GM10266 (cell line): ENCODE results near the gene AGMAT.
A peak's percentile ranks its signal among the peaks of the same experiment; 100 is the strongest.
"Not testable (repeated sequence)": the region's sequence is repeated elsewhere in the genome, so short reads cannot be mapped to it uniquely, and the experiment has no call there.

Experiments
- DNase-seq: peaks from one replicate; pipeline ENCODE4 v3.0.0; 2012; ENCODE audit errors: extremely low spot score
- CTCF ChIP-seq: IDR thresholded peaks from 2 replicates; pipeline ENCODE4 v1.5.1; 2012; ENCODE audit warnings: mild to moderate bottlenecking, low read depth; ENCODE audit not compliant: control insufficient read depth, insufficient read depth; ENCODE audit errors: missing control alignments

The AGMAT gene

GRCh38 chr1:15605398-15606383 is 20.8 kb upstream of the AGMAT start:
- DNase-seq, result no peak

GRCh38 chr1:15604400-15604799 is 19.5 kb upstream of the AGMAT start:
- DNase-seq, result not testable (repeated sequence)

More at GRCh38 chr1:15605398-15606383, 20.8 kb upstream of the AGMAT start:
- TF ChIP-seq CTCF, result no peak

GRCh38 chr1:15603966-15604282 is 19.1 kb upstream of the AGMAT start:
- not testable (repeated sequence) for DNase-seq

- TF ChIP-seq CTCF, result no peak
- peak; percentile 94 for DNase-seq
Observed at GRCh38 chr1:15603050-15603965, 18.5 kb upstream of the AGMAT start.

- DNase-seq, result no peak
- no peak for TF ChIP-seq CTCF
Observed at GRCh38 chr1:15598436-15598835, 13.6 kb upstream of the AGMAT start.

- no peak for DNase-seq
- no peak for TF ChIP-seq CTCF
Observed at GRCh38 chr1:15595809-15596617, 11.2 kb upstream of the AGMAT start.

GRCh38 chr1:15592285-15592684 is 7.4 kb upstream of the AGMAT start:
- no peak for DNase-seq
- TF ChIP-seq CTCF, result no peak
